ENCODE results near the gene ANKS1A.
"Not testable (repeated sequence)": the region's sequence is repeated elsewhere in the genome, so short reads cannot be mapped to it uniquely, and the experiment has no call there.

Gene ANKS1A

GRCh38 chr6:34999153-34999552 lies 110.1 kb downstream of the ANKS1A start:
- DNase-seq, result not testable (repeated sequence)

- DNase-seq, result not testable (repeated sequence)
Observed at GRCh38 chr6:34999962-35000361, 110.9 kb downstream of the ANKS1A start.

- DNase-seq, result not testable (repeated sequence)
Observed at GRCh38 chr6:35001349-35001748, 112.3 kb downstream of the ANKS1A start.

- not testable (repeated sequence) for DNase-seq
Observed at GRCh38 chr6:35003886-35004530, 115.0 kb downstream of the ANKS1A start.

GRCh38 chr6:35007016-35007415 lies 118.0 kb downstream of the ANKS1A start:
- DNase-seq, result no peak

- DNase-seq, result no peak
Observed at GRCh38 chr6:35008858-35009257, 119.8 kb downstream of the ANKS1A start.

GRCh38 chr6:35011096-35012041 lies 122.3 kb downstream of the ANKS1A start:
- no peak for DNase-seq

- DNase-seq, result no peak
Observed at GRCh38 chr6:35013701-35014100, 124.6 kb downstream of the ANKS1A start.

GRCh38 chr6:35014341-35014740 lies 125.3 kb downstream of the ANKS1A start:
- DNase-seq, result no peak

- DNase-seq, result no peak
Observed at GRCh38 chr6:35014786-35015185, 125.7 kb downstream of the ANKS1A start.

GRCh38 chr6:35015476-35015875 lies 126.4 kb downstream of the ANKS1A start:
- DNase-seq, result no peak

- DNase-seq, result no peak
Observed at GRCh38 chr6:35015996-35016395, 126.9 kb downstream of the ANKS1A start.

- no peak for DNase-seq
Observed at GRCh38 chr6:35016502-35017321, 127.7 kb downstream of the ANKS1A start.

- no peak for DNase-seq
Observed at GRCh38 chr6:35017411-35018181, 128.5 kb downstream of the ANKS1A start.

- no peak for DNase-seq
Observed at GRCh38 chr6:35018182-35018519, 129.1 kb downstream of the ANKS1A start.

- no peak for DNase-seq
Observed at GRCh38 chr6:35018746-35019145, 129.7 kb downstream of the ANKS1A start.

GRCh38 chr6:35019171-35019570 lies 130.1 kb downstream of the ANKS1A start:
- no peak for DNase-seq

GRCh38 chr6:35019831-35020230 lies 130.8 kb downstream of the ANKS1A start:
- DNase-seq, result no peak

- no peak for DNase-seq
Observed at GRCh38 chr6:35021004-35021403, 131.9 kb downstream of the ANKS1A start.

- DNase-seq, result no peak
Observed at GRCh38 chr6:35023091-35024000, 134.3 kb downstream of the ANKS1A start.

GRCh38 chr6:35024551-35025054 lies 135.5 kb downstream of the ANKS1A start:
- DNase-seq, result no peak

Measured in stimulated activated CD4-positive, alpha-beta T cell treated with anti-CD3 and anti-CD28 coated beads, Interleukin-4, amount 100 ng/mL, for 1 hour (primary cell).